PC-3 (cell line): ENCODE measurements around the gene TMEM267. TPM values are rescaled to one million over a fixed set of nuclear protein-coding genes. Genes with fewer than 3 reads are reported as not detected.
A peak's percentile ranks its signal among the peaks of the same experiment; 100 is the strongest.

Experiments
- ATAC-seq: fragments of 200-7000 bp; cut with Tn5 transposase; 2 replicates; pipeline ENCODE4 v1.9.1; 2020; ENCODE audit warnings: mild to moderate bottlenecking, moderate library complexity
- BruUV-seq: library from RNA; stranded (reverse); fragments of 400-500 nt; replicated peaks from 2 replicates; lab custom pipeline; 2021; lab: Mats Ljungman, UMichigan
- CTCF ChIA-PET: fragments of 300-600 bp; sonication (Branson Sonifier 250); formaldehyde crosslinking; loops from one replicate; lab custom pipeline; 2022; ENCODE audit warnings: antibody characterized with exemption; lab: Charles Lee
- POLR2A ChIA-PET: fragments of 300-600 bp; sonication (Branson Sonifier 250); formaldehyde crosslinking; loops from one replicate; lab custom pipeline; 2022; ENCODE audit warnings: antibody characterized with exemption; ENCODE audit not compliant: unreplicated experiment; lab: Charles Lee
- DNase-seq: peaks from one replicate; pipeline ENCODE4 v3.0.0-alpha.2; 2015
- H2AFZ ChIP-seq: fragments of 300-600 bp; sonication (generic); 2 replicates; pipeline ENCODE4 v1.6.0; 2016; ENCODE audit warnings: antibody characterized with exemption, low read length
- H3F3A ChIP-seq: fragments of 300-600 bp; sonication (generic); one replicate; pipeline ENCODE4 v1.6.0; 2017; ENCODE audit warnings: antibody characterized with exemption, low read length, control low read depth, mild to moderate bottlenecking; ENCODE audit not compliant: unreplicated experiment
- H3K27ac ChIP-seq: fragments of 300-600 bp; sonication (generic); 2 replicates; pipeline ENCODE4 v1.5.1; 2016; ENCODE audit warnings: mild to moderate bottlenecking, low read length
- H3K27me3 ChIP-seq: fragments of 300-600 bp; sonication (generic); 2 replicates; pipeline ENCODE4 v1.6.1; 2016; ENCODE audit warnings: low read length, mixed read lengths
- H3K36me3 ChIP-seq: fragments of 300-600 bp; sonication (generic); 2 replicates; pipeline ENCODE4 v1.6.1; 2016; ENCODE audit warnings: low read depth, mixed run types, low read length, mixed read lengths
- H3K4me1 ChIP-seq: fragments of 300-600 bp; sonication (generic); 2 replicates; pipeline ENCODE4 v1.5.1; 2016; ENCODE audit warnings: low read length; ENCODE audit not compliant: insufficient read depth
- H3K4me2 ChIP-seq: fragments of 300-600 bp; sonication (generic); 2 replicates; pipeline ENCODE4 v1.6.0; 2016; ENCODE audit warnings: low read length
- H3K4me3 ChIP-seq: fragments of 300-600 bp; sonication (generic); 2 replicates; pipeline ENCODE4 v1.5.1; 2016; ENCODE audit warnings: mild to moderate bottlenecking, low read length, mixed read lengths
- H3K79me2 ChIP-seq: fragments of 300-600 bp; sonication (generic); 2 replicates; pipeline ENCODE4 v1.6.1; 2017; ENCODE audit warnings: low read length, mixed read lengths
- H3K9ac ChIP-seq: fragments of 300-600 bp; sonication (generic); 2 replicates; pipeline ENCODE4 v1.6.0; 2016; ENCODE audit warnings: mild to moderate bottlenecking, low read length
- H3K9me2 ChIP-seq: fragments of 300-600 bp; sonication (generic); replicated peaks from 2 replicates; pipeline ENCODE4 v1.6.1; 2016; ENCODE audit warnings: mixed run types, low read length, mixed read lengths
- H3K9me3 ChIP-seq: fragments of 300-600 bp; sonication (generic); 2 replicates; pipeline ENCODE4 v1.6.1; 2016; ENCODE audit warnings: low read length, mixed read lengths
- H4K20me1 ChIP-seq: fragments of 300-600 bp; sonication (generic); 2 replicates; pipeline ENCODE4 v1.6.1; 2016; ENCODE audit warnings: low read length, mixed read lengths
- EZH2 ChIP-seq: fragments of 300-600 bp; sonication (generic); IDR thresholded peaks from one replicate; pipeline ENCODE4 v1.6.1; 2017; ENCODE audit warnings: antibody characterized with exemption, mild to moderate bottlenecking, low read length; ENCODE audit not compliant: unreplicated experiment
- EZH2phosphoT487 ChIP-seq: fragments of 300-600 bp; sonication (generic); IDR thresholded peaks from 2 replicates; pipeline ENCODE4 v1.6.1; 2018; ENCODE audit warnings: mild to moderate bottlenecking, antibody characterized with exemption, low read length, borderline replicate concordance
- intact Hi-C: fragments of 100-400 bp; cut with micrococcal nuclease; formaldehyde crosslinking; loops from 2 replicates; pipeline ENCODE4 v1.9.0; 2023
- total RNA-seq: library from RNA; depleted of rRNA; stranded (reverse); fragments of >200 nt; gene quantifications from 2 replicates; pipeline ENCODE4 v1.2.3, GENCODE V29; 2014
- TF ChIP-seq, protein P1 (sequence below): fragments of 300-600 bp; sonication (generic); conservative IDR thresholded peaks from 2 replicates; pipeline ENCODE4 v1.5.1; 2017; ENCODE audit warnings: antibody characterized with exemption, low read depth, mild to moderate bottlenecking, low read length

Gene TMEM267
- total RNA-seq, 1 experiment from 2014 or later: 10.0 TPM

DNA sequence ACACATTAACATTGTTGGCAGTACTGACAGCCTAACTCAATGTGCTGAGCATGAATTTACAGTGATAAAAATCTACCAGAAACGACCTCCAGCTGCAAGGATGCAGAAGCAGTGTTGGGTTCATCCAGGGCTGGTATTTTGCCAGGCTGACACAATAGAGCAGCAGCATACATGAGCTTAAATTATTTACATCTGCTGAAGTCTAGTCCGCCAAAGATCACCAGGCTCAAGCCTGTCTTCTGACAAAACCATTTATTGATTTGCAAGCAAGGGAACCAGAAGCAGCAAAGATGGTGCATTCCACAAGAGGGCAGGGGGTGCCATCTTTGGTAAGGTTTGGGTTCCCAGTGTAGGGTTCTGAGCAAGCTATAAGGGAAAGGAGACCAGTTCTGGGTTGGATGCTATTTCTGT is 40.0 kb upstream of the TMEM267 start:
- Histone ChIP-seq H3K9ac (no peak overlapping the region), H3F3A (no peaks in the 10 kb centered on the region), H3K36me3 (peaks cover 24% of the 10 kb centered on the region), H3K4me2 (no peak overlapping the region), H3K4me1 (no peaks in the 10 kb centered on the region), H3K9me2 (no peaks in the 10 kb centered on the region), H4K20me1 (no peaks in the 10 kb centered on the region), H3K79me2 (no peaks in the 10 kb centered on the region), H3K27ac (no peak overlapping the region), H2AFZ (no peak overlapping the region), H3K9me3 (no peaks in the 10 kb centered on the region), H3K4me3 (no peak overlapping the region), H3K27me3 (no peaks in the 10 kb centered on the region)
- no peak for TF ChIP-seq EZH2
- TF ChIP-seq, protein P1, sequence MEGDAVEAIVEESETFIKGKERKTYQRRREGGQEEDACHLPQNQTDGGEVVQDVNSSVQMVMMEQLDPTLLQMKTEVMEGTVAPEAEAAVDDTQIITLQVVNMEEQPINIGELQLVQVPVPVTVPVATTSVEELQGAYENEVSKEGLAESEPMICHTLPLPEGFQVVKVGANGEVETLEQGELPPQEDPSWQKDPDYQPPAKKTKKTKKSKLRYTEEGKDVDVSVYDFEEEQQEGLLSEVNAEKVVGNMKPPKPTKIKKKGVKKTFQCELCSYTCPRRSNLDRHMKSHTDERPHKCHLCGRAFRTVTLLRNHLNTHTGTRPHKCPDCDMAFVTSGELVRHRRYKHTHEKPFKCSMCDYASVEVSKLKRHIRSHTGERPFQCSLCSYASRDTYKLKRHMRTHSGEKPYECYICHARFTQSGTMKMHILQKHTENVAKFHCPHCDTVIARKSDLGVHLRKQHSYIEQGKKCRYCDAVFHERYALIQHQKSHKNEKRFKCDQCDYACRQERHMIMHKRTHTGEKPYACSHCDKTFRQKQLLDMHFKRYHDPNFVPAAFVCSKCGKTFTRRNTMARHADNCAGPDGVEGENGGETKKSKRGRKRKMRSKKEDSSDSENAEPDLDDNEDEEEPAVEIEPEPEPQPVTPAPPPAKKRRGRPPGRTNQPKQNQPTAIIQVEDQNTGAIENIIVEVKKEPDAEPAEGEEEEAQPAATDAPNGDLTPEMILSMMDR: no peak
- TF ChIP-seq EZH2phosphoT487: no peak
- ATAC-seq (no peak), DNase-seq (no peak)
- no TSS peak for BruUV-seq
- ChIA-PET POLR2A (no interaction called here), CTCF (no interaction called here)
- intact Hi-C loops: no loop called here

DNA sequence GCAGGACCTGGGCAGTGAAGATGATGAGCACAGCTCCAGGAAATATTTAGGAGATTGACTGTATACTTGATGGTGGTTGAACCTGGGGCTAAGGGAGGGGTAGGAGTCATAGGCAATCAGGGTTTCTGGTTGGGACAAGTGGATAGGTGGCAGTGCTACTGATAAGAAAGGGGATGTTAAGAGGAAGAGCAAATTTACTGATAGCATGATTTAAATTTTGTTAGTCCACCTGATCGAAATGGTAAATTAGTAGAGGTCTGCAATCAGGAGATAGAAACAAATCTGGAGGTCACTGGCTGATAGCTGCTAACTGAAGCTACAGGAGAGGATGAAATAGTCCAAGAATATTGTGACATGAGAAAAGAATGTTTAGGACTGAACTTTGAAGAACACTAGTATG is 37.0 kb upstream of the TMEM267 start:
- H3K36me3 ChIP-seq: peaks cover 5% of the 10 kb centered on the region
- no peaks in the 10 kb centered on the region for H3K27me3 ChIP-seq
- no peaks in the 10 kb centered on the region for H3K79me2 ChIP-seq
- TF ChIP-seq EZH2phosphoT487 (no peak), EZH2 (no peak)
- TF ChIP-seq, protein P1: no peak
- no peak overlapping the region for H2AFZ ChIP-seq
- no peak overlapping the region for H3K9ac ChIP-seq
- ChIA-PET POLR2A (no interaction called here), CTCF (no interaction called here)
- no peak overlapping the region for H3K4me3 ChIP-seq
- H3K4me1 ChIP-seq: peaks cover 4% of the 10 kb centered on the region
- H3K27ac ChIP-seq: no peak overlapping the region
- intact Hi-C loops: no loop called here
- no peaks in the 10 kb centered on the region for H4K20me1 ChIP-seq
- no peak for DNase-seq
- H3F3A ChIP-seq: no peaks in the 10 kb centered on the region
- no peak for ATAC-seq
- no peaks in the 10 kb centered on the region for H3K9me3 ChIP-seq
- H3K4me2 ChIP-seq: no peak overlapping the region
- no peaks in the 10 kb centered on the region for H3K9me2 ChIP-seq
- BruUV-seq: no TSS peak

DNA sequence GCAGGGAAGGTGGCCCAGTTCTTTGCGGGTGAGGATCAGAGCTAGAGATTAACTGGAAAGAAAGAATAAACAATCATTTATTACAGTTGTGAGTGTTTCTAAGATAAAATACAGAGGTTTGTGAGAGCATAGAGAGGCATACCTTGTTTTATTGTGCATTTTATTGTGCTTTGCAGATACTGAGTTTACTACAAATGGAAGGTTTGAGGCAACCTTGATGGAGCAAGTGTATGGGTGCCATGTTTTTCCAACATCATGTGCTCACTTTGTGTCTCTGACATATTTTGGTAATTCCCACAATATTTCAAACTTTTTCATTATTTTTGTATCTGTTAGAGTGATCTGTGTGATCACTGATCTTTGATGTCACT is 32.0 kb upstream of the TMEM267 start:
- intact Hi-C loops: loop anchor here (1.0 kb wide), 3 partner anchors 31 to 118 kb away; no protein-coding TSS in a partner anchor
- POLR2A ChIA-PET: interaction anchor here (2.0 kb wide), 1 partner anchor 32 kb away, joined by 17 read pairs; the partner anchor contains the start of gene TMEM267
- no peaks in the 10 kb centered on the region for H3K27me3 ChIP-seq
- no peaks in the 10 kb centered on the region for H3K9me3 ChIP-seq
- BruUV-seq: no TSS peak
- no peaks in the 10 kb centered on the region for H3F3A ChIP-seq
- H3K4me2 ChIP-seq: peak overlapping the region; percentile 89
- H3K4me3 ChIP-seq: peak overlapping the region; percentile 82
- peaks cover 26% of the 10 kb centered on the region for H3K79me2 ChIP-seq
- H3K9ac ChIP-seq: peak overlapping the region; percentile 84
- CTCF ChIA-PET: no interaction called here
- no peaks in the 10 kb centered on the region for H3K36me3 ChIP-seq
- H4K20me1 ChIP-seq: no peaks in the 10 kb centered on the region
- peak overlapping the region; percentile 95 for H2AFZ ChIP-seq
- H3K4me1 ChIP-seq: peaks cover 18% of the 10 kb centered on the region
- DNase-seq (no peak), ATAC-seq (no peak)
- TF ChIP-seq, protein P1: no peak
- peak overlapping the region; percentile 42 for H3K27ac ChIP-seq
- H3K9me2 ChIP-seq: no peaks in the 10 kb centered on the region
